NT2/D1 (cell line): ENCODE results near the gene BDKRB2.

Experiments used
- DNase-seq: peaks from one replicate; pipeline ENCODE4 v3.0.0-alpha.2; 2011; ENCODE audit warnings: low read depth, low spot score
- H3K27me3 ChIP-seq: 2 replicates; pipeline ENCODE4 v1.6.0; 2011; ENCODE audit warnings: mild to moderate bottlenecking; ENCODE audit not compliant: insufficient read length, insufficient read depth
- H3K36me3 ChIP-seq: 2 replicates; pipeline ENCODE4 v1.6.1; 2011; ENCODE audit warnings: mild to moderate bottlenecking, low read length, mixed read lengths; ENCODE audit not compliant: insufficient read depth, insufficient read length
- H3K4me1 ChIP-seq: 2 replicates; pipeline ENCODE4 v1.5.1; 2011; ENCODE audit not compliant: insufficient read depth, insufficient read length
- H3K4me3 ChIP-seq: 2 replicates; pipeline ENCODE4 v1.5.1; 2011; ENCODE audit warnings: low read depth; ENCODE audit not compliant: insufficient read length
- H3K9ac ChIP-seq: 2 replicates; pipeline ENCODE4 v1.6.0; 2011; ENCODE audit warnings: low read depth; ENCODE audit not compliant: insufficient read length
- H3K9me3 ChIP-seq: 2 replicates; pipeline ENCODE4 v1.5.1; 2011; ENCODE audit warnings: mild to moderate bottlenecking, low read length; ENCODE audit not compliant: insufficient read depth
- SUZ12 ChIP-seq: IDR thresholded peaks from 2 replicates; pipeline ENCODE4 v1.6.1; 2011; ENCODE audit not compliant: insufficient read length, insufficient read depth; ENCODE audit errors: extremely low read depth
- YY1 ChIP-seq: IDR thresholded peaks from 2 replicates; pipeline ENCODE4 v1.6.1; 2011; ENCODE audit not compliant: insufficient read length, insufficient read depth
- ZNF274 ChIP-seq: IDR thresholded peaks from 2 replicates; pipeline ENCODE4 v1.6.1; 2011; ENCODE audit warnings: mild to moderate bottlenecking, low read depth, low read length

Gene BDKRB2

GRCh38 chr14:96191841-96192462 is 12.7 kb upstream of the BDKRB2 start:
- Histone ChIP-seq H3K36me3 (no peaks in the 10 kb centered on the region), H3K9me3 (no peaks in the 10 kb centered on the region), H3K9ac (no peak overlapping the region), H3K27me3 (no peaks in the 10 kb centered on the region), H3K4me3 (no peak overlapping the region), H3K4me1 (peaks cover 4% of the 10 kb centered on the region)
- no peak for DNase-seq
- TF ChIP-seq ZNF274: no peak

DNA sequence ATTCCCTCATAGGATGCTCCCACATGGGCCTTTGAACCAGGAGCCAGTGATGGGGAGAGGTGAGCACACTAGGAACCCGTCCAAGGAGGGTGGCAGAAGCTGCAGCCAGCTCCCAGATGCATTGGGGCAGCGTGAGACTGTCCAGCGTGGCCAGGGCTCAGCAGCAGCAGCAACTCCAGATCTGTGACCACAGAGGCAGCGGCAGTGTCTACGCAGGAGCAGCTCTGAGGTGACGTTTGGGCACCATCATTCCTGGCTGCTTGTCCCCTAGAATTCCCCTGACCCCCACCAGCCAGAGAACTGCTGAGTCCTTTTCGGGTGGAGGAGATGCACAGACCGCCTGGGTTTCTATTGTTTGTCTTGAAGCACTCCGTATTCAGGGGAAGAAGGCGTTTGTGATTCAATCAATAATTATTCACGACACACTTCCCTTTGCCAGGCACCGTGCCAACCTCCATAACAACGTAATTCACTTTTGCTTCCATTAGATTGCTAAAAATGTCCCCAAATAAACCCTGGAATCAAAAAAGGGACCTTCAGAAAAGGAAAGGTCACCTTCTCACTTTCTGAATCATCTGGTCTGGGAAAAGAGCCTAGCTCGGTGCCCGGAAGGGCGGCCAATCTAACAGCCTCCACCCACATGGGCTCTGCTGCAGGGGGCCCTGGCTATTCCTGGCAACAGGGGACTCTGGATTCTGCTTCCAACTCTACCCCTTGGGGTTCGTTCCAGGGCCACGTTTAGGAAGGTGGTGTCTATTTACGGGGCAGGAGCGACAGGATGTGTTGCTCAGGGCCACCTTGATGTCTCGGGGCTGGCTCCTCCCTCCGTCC is 11.4 kb upstream of the BDKRB2 start:
- TF ChIP-seq YY1 (no peak), SUZ12 (no peak), ZNF274 (no peak)
- no peak overlapping the region for H3K4me3 ChIP-seq
- no peaks in the 10 kb centered on the region for H3K27me3 ChIP-seq
- peaks cover 4% of the 10 kb centered on the region for H3K4me1 ChIP-seq
- H3K9me3 ChIP-seq: no peaks in the 10 kb centered on the region
- H3K36me3 ChIP-seq: no peaks in the 10 kb centered on the region
- no peak for DNase-seq
- no peak overlapping the region for H3K9ac ChIP-seq

GRCh38 chr14:96194262-96194656 is 10.4 kb upstream of the BDKRB2 start:
- no peaks in the 10 kb centered on the region for H3K9me3 ChIP-seq
- TF ChIP-seq YY1 (no peak), SUZ12 (no peak), ZNF274 (no peak)

GRCh38 chr14:96194657-96195431 is 9.8 kb upstream of the BDKRB2 start:
- peaks cover 4% of the 10 kb centered on the region for H3K4me1 ChIP-seq
- no peak for DNase-seq
- no peak overlapping the region for H3K9ac ChIP-seq
- TF ChIP-seq SUZ12 (no peak), ZNF274 (no peak), YY1 (no peak)
- H3K36me3 ChIP-seq: no peaks in the 10 kb centered on the region
- H3K9me3 ChIP-seq: no peaks in the 10 kb centered on the region
- H3K27me3 ChIP-seq: no peaks in the 10 kb centered on the region
- H3K4me3 ChIP-seq: no peak overlapping the region

More at GRCh38 chr14:96194262-96194656, 10.4 kb upstream of the BDKRB2 start:
- no peak for DNase-seq
- Histone ChIP-seq H3K4me3 (no peak overlapping the region), H3K9ac (no peak overlapping the region), H3K36me3 (no peaks in the 10 kb centered on the region), H3K4me1 (peaks cover 4% of the 10 kb centered on the region), H3K27me3 (no peaks in the 10 kb centered on the region)

DNA sequence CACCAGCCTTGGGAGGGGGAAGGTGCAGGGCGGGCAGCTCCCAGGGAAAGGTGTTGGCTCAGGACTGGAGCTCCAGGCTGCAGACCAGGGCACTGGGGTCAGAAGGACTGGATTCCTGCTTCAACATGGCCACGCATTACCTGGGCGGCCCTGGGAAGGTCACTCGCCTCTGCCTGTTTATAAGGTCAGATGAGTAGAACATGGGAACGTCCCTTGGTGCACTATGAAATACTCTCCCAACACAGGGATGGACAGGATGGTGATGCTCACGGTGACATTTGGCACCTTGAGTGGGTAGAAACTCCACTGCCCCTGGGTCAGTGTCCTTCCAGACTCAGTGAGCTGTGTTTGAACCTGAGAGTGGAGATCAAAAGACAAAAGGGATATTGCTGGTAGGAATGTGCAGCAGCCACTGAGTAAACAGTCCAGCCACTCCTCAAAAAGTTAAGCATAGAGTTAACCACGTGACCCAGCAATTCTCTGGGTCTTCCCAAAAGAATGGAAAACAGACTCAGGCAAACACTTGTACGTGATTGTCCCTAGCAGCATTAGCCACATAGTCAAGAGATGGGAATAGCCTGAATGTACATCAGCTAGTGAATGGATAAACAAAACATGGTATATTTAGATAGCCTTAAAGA is 9.1 kb upstream of the BDKRB2 start:
- Histone ChIP-seq H3K9me3 (no peaks in the 10 kb centered on the region), H3K36me3 (no peaks in the 10 kb centered on the region), H3K4me1 (peaks cover 4% of the 10 kb centered on the region), H3K4me3 (no peak overlapping the region), H3K9ac (no peak overlapping the region), H3K27me3 (no peaks in the 10 kb centered on the region)
- DNase-seq: no peak
- TF ChIP-seq YY1 (no peak), SUZ12 (no peak), ZNF274 (no peak)

DNA sequence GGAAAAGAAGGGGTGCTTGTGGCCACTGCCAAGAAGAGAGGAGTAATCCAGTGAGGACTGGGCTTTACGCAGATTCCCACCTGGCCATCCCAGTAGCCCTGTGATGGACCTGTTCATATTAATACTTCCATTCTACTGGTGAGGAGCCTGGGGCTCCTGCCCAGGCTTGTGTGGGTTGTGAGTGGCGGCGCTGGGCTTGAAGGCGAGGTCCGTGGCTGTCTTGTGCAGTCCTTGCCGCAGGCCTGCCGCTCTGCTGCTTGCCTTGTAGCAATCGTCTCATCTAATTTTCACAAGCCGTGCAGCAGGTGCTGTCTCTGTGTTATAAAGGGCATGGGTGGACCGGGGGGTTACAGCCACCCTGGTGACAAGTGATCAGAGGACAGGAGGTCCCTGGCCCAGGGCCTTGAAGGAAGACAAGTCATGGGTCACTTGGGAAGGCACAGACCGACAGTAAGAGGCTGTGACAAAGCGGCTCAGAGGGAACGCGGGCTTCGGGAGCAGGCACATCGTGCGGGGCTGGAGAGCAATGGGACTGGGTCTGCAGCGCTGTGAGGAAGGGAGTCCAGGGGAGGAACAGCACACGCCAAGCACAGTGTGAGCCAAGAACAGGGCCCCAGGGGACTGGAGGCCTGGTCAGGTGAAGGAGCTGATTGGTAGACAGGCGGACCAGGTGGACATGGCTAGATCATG is 7.3 kb upstream of the BDKRB2 start:
- Histone ChIP-seq H3K4me1 (peaks cover under 1% of the 10 kb centered on the region), H3K9me3 (no peaks in the 10 kb centered on the region), H3K9ac (no peak overlapping the region), H3K27me3 (no peaks in the 10 kb centered on the region), H3K36me3 (no peaks in the 10 kb centered on the region), H3K4me3 (no peak overlapping the region)
- no peak for DNase-seq
- TF ChIP-seq SUZ12 (no peak), ZNF274 (no peak), YY1 (no peak)
